Chondrocyte (in vitro differentiated cells): ENCODE data around the gene JCHAIN. TPM values are rescaled to one million over a fixed set of nuclear protein-coding genes. Genes with fewer than 3 reads are reported as not detected.
"Not testable (repeated sequence)": the region's sequence is repeated elsewhere in the genome, so short reads cannot be mapped to it uniquely, and the experiment has no call there.

ENCODE experiments used
- DNase-seq: peaks from one replicate; pipeline ENCODE4 v3.0.0; 2021; ENCODE audit warnings: mixed read lengths, low spot score
- H3K27ac Mint-ChIP-seq: one replicate; pipeline ENCODE4 v1.8.0; 2021; ENCODE audit warnings: mild to moderate bottlenecking, moderate library complexity, mixed read lengths; ENCODE audit not compliant: unreplicated experiment
- H3K27me3 Mint-ChIP-seq: 2 replicates; pipeline ENCODE4 v1.8.0; 2021; ENCODE audit warnings: low read depth, mixed read lengths
- H3K36me3 Mint-ChIP-seq: 2 replicates; pipeline ENCODE4 v1.8.0; 2021; ENCODE audit warnings: low read depth, mixed read lengths
- H3K4me1 Mint-ChIP-seq: 2 replicates; pipeline ENCODE4 v1.8.0; 2021; ENCODE audit warnings: low read depth, mild to moderate bottlenecking, mixed read lengths
- H3K4me3 Mint-ChIP-seq: one replicate; pipeline ENCODE4 v1.8.0; 2021; ENCODE audit warnings: mild to moderate bottlenecking, moderate library complexity, mixed read lengths; ENCODE audit not compliant: unreplicated experiment
- H3K9me3 Mint-ChIP-seq: 2 replicates; pipeline ENCODE4 v1.8.0; 2021; ENCODE audit warnings: low read depth, mixed read lengths
- CTCF ChIP-seq: fragments of 200-600 bp; sonication (generic); IDR thresholded peaks from 2 replicates; pipeline ENCODE4 v1.5.0; 2021; ENCODE audit warnings: antibody characterized with exemption, mild to moderate bottlenecking, moderate library complexity
- total RNA-seq: library from RNA; stranded (reverse); gene quantifications from 3 replicates; pipeline ENCODE4 v1.2.1, GENCODE V29; 2021

Gene JCHAIN
- total RNA-seq, 1 donor from 2014 or later: not detected

GRCh38 chr4:70701271-70701670, 35.0 kb upstream of the JCHAIN start:
- no peaks in the 10 kb centered on the region for H3K36me3 Mint-ChIP-seq
- no peaks in the 10 kb centered on the region for H3K27me3 Mint-ChIP-seq
- no peak for DNase-seq
- H3K4me1 Mint-ChIP-seq: peaks cover 17% of the 10 kb centered on the region
- no peak for TF ChIP-seq CTCF
- H3K9me3 Mint-ChIP-seq: no peaks in the 10 kb centered on the region
- no peak overlapping the region for H3K4me3 Mint-ChIP-seq
- no peak overlapping the region for H3K27ac Mint-ChIP-seq

- Mint-ChIP-seq H3K9me3 (no peaks in the 10 kb centered on the region), H3K4me3 (no peak overlapping the region), H3K4me1 (peaks cover 11% of the 10 kb centered on the region), H3K27ac (no peak overlapping the region), H3K36me3 (no peaks in the 10 kb centered on the region), H3K27me3 (no peaks in the 10 kb centered on the region)
- DNase-seq: no peak
- TF ChIP-seq CTCF: no peak
Measured at GRCh38 chr4:70700712-70701111, 34.4 kb upstream of the JCHAIN start.

GRCh38 chr4:70698435-70698834, 32.1 kb upstream of the JCHAIN start:
- not testable (repeated sequence) for DNase-seq, H3K27me3 Mint-ChIP-seq, H3K27ac Mint-ChIP-seq, H3K4me3 Mint-ChIP-seq, H3K36me3 Mint-ChIP-seq, H3K9me3 Mint-ChIP-seq, H3K4me1 Mint-ChIP-seq

GRCh38 chr4:70694633-70695032, 28.3 kb upstream of the JCHAIN start:
- not testable (repeated sequence) for H3K27ac Mint-ChIP-seq, DNase-seq, H3K4me3 Mint-ChIP-seq, H3K27me3 Mint-ChIP-seq, H3K9me3 Mint-ChIP-seq, H3K36me3 Mint-ChIP-seq
- H3K4me1 Mint-ChIP-seq: peaks cover 16% of the 10 kb centered on the region

GRCh38 chr4:70691661-70692060, 25.4 kb upstream of the JCHAIN start:
- Mint-ChIP-seq H3K4me3 (no peak overlapping the region), H3K27ac (no peak overlapping the region), H3K9me3 (no peaks in the 10 kb centered on the region), H3K4me1 (peaks cover 38% of the 10 kb centered on the region), H3K27me3 (no peaks in the 10 kb centered on the region), H3K36me3 (peaks cover 4% of the 10 kb centered on the region)
- no peak for TF ChIP-seq CTCF
- no peak for DNase-seq

- no peak for DNase-seq
- Mint-ChIP-seq H3K27me3 (peaks cover 4% of the 10 kb centered on the region), H3K4me1 (peaks cover 38% of the 10 kb centered on the region), H3K27ac (peak overlapping the region; percentile 99), H3K4me3 (peak overlapping the region; percentile 98), H3K36me3 (peaks cover 4% of the 10 kb centered on the region), H3K9me3 (no peaks in the 10 kb centered on the region)
- no peak for TF ChIP-seq CTCF
Measured at GRCh38 chr4:70688795-70689231, 22.5 kb upstream of the JCHAIN start.
